RWPE2 (cell line): ENCODE results near the gene PADI2.

Experiments
- ATAC-seq: fragments of 200-7000 bp; cut with Tn5 transposase; 3 replicates; pipeline ENCODE4 v1.9.1; 2021; ENCODE audit warnings: low read depth
- DNase-seq: peaks from one replicate; pipeline ENCODE4 v3.0.0-alpha.2; 2020; ENCODE audit warnings: low spot score
- H3K27ac ChIP-seq: fragments of 450-650 bp; 2 replicates; pipeline ENCODE4 v1.5.1; 2017; ENCODE audit warnings: mild to moderate bottlenecking; ENCODE audit not compliant: poor library complexity, severe bottlenecking
- H3K27me3 ChIP-seq: fragments of 250-450 bp; sonication (Bioruptor Pico); 2 replicates; pipeline ENCODE4 v1.5.1; 2021; ENCODE audit warnings: mild to moderate bottlenecking, moderate library complexity; ENCODE audit not compliant: insufficient read depth, poor library complexity, severe bottlenecking
- H3K36me3 ChIP-seq: fragments of 250-450 bp; sonication (Bioruptor Pico); 2 replicates; pipeline ENCODE4 v1.5.1; 2020; ENCODE audit warnings: low read depth, mild to moderate bottlenecking, moderate library complexity
- H3K4me1 ChIP-seq: fragments of 250-450 bp; sonication (Bioruptor Pico); 2 replicates; pipeline ENCODE4 v1.5.1; 2021; ENCODE audit warnings: mild to moderate bottlenecking, moderate library complexity; ENCODE audit not compliant: insufficient read depth, poor library complexity, severe bottlenecking
- H3K4me3 ChIP-seq: fragments of 250-450 bp; sonication (Bioruptor Pico); 2 replicates; pipeline ENCODE4 v1.5.1; 2021; ENCODE audit warnings: mild to moderate bottlenecking, moderate library complexity; ENCODE audit not compliant: severe bottlenecking
- H3K9me3 ChIP-seq: fragments of 250-450 bp; sonication (Bioruptor Pico); 2 replicates; pipeline ENCODE4 v1.5.1; 2021; ENCODE audit warnings: mild to moderate bottlenecking, moderate library complexity; ENCODE audit not compliant: severe bottlenecking
- CTCF ChIP-seq: fragments of 450-650 bp; IDR thresholded peaks from one replicate; pipeline ENCODE4 v1.5.1; 2017; ENCODE audit warnings: mild to moderate bottlenecking, moderate library complexity; ENCODE audit not compliant: poor library complexity, severe bottlenecking

The PADI2 gene

GRCh38 chr1:17112496-17113236 is 6.6 kb downstream of the PADI2 start:
- ATAC-seq = no peak

GRCh38 chr1:17112076-17112475 is 7.2 kb downstream of the PADI2 start:
- Histone ChIP-seq H3K27ac (no peak overlapping the region), H3K9me3 (no peaks in the 10 kb centered on the region), H3K4me1 (no peaks in the 10 kb centered on the region), H3K36me3 (no peaks in the 10 kb centered on the region), H3K27me3 (no peaks in the 10 kb centered on the region), H3K4me3 (no peak overlapping the region)
- ATAC-seq (no peak), DNase-seq (no peak)
- no peak for TF ChIP-seq CTCF

More at GRCh38 chr1:17112496-17113236, 6.6 kb downstream of the PADI2 start:
- TF ChIP-seq CTCF = no peak
- no peak overlapping the region for H3K4me3 ChIP-seq
- no peaks in the 10 kb centered on the region for H3K4me1 ChIP-seq
- no peaks in the 10 kb centered on the region for H3K27me3 ChIP-seq
- no peak for DNase-seq
- H3K36me3 ChIP-seq = no peaks in the 10 kb centered on the region
- no peaks in the 10 kb centered on the region for H3K9me3 ChIP-seq
- H3K27ac ChIP-seq = no peak overlapping the region

- no peaks in the 10 kb centered on the region for H3K4me1 ChIP-seq
- H3K27me3 ChIP-seq = no peaks in the 10 kb centered on the region
- no peak for DNase-seq
- no peak overlapping the region for H3K4me3 ChIP-seq
- H3K9me3 ChIP-seq = no peaks in the 10 kb centered on the region
- H3K36me3 ChIP-seq = no peaks in the 10 kb centered on the region
- TF ChIP-seq CTCF = no peak
- no peak for ATAC-seq
- H3K27ac ChIP-seq = no peak overlapping the region
These were observed 8.7 kb downstream of the PADI2 start for GRCh38 chr1:17110555-17110926.

GRCh38 chr1:17109892-17110554 is 9.2 kb downstream of the PADI2 start:
- ATAC-seq = no peak
- H3K36me3 ChIP-seq = no peaks in the 10 kb centered on the region
- TF ChIP-seq CTCF = no peak
- no peaks in the 10 kb centered on the region for H3K4me1 ChIP-seq
- H3K27me3 ChIP-seq = no peaks in the 10 kb centered on the region
- DNase-seq = no peak
- H3K4me3 ChIP-seq = no peak overlapping the region
- no peaks in the 10 kb centered on the region for H3K9me3 ChIP-seq
- H3K27ac ChIP-seq = no peak overlapping the region

- Histone ChIP-seq H3K4me1 (no peaks in the 10 kb centered on the region), H3K36me3 (no peaks in the 10 kb centered on the region), H3K27me3 (no peaks in the 10 kb centered on the region), H3K27ac (no peak overlapping the region), H3K9me3 (no peaks in the 10 kb centered on the region), H3K4me3 (no peak overlapping the region)
- DNase-seq = no peak
- no peak for TF ChIP-seq CTCF
- no peak; the same call in 2 of the 3 replicates for ATAC-seq
These were observed 10.5 kb downstream of the PADI2 start for GRCh38 chr1:17108786-17109185.
